NOMO-1 treated with DMSO at 0.1 percent for 48 hours (cell line): ENCODE data around the gene PRPS1L1.

Source experiments
- DNase-seq: peaks from one replicate; lab custom pipeline; 2025; ENCODE audit not compliant: unreplicated experiment; lab: John Stamatoyannopoulos, UW

The PRPS1L1 gene

GRCh38 chr7:18016547-18017444 lies 10.8 kb downstream of the PRPS1L1 start:
- no peak for DNase-seq

DNA sequence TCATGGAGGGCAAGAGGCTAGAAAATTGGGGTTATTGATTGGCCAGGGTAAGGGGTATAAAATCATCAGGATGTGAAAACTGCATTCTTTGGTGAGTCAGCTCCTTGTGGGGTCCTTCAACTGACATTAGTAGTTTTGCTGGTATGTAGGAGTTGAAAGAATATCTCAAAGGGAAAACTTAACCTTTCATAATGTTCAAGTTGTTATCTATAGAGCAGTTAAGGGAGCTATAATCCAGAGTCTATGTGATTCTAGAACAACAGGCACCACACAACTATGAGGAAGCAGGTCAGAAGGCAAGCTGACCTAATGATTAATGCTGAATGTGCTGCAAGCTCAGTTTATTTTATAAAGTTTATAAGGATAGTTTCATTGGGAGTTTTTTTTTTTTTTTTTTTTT lies 13.7 kb downstream of the PRPS1L1 start:
- no peak for DNase-seq

GRCh38 chr7:18004372-18004771 lies 23.3 kb downstream of the PRPS1L1 start:
- DNase-seq: no peak

GRCh38 chr7:18003286-18003994 lies 24.2 kb downstream of the PRPS1L1 start:
- no peak for DNase-seq

- no peak for DNase-seq
Measured at GRCh38 chr7:17998692-17999091, 29.0 kb downstream of the PRPS1L1 start.

DNA sequence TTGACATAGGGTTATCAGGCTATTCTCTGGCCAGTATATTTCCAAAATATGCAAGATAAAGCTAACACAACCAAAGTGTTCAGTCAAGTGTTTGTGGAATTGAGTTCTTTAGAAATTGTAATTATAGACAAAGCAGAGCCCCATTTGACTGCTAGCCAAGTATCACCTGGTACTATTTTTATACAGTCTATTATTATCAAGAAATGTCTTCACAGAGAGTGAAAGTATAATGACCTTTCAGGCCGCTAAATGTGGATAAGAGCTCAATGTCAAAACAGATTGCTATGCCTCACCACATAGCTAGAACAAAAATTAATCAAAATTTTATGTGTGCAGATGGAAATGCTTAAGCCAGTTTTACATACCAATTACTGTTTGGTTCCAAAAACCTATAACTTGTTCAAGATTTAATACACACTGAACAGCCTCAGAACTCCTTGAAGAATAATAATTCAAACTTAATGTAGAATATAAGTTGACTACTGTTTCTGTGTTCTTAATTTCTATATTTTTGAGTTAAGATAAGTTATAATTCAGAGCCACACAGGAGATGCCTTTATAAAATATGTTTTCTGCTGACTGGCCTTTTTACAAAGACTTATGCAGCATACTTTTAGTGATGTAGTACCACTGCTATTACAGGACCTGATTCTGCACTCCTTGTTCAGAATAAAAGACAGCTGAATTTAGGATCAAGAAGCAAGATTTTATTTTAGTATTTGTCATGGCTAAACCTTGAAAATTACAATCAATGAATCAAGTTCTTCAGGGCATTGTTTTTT lies 31.0 kb downstream of the PRPS1L1 start:
- DNase-seq: no peak

GRCh38 chr7:17996040-17996439 lies 31.6 kb downstream of the PRPS1L1 start:
- DNase-seq: no peak

DNA sequence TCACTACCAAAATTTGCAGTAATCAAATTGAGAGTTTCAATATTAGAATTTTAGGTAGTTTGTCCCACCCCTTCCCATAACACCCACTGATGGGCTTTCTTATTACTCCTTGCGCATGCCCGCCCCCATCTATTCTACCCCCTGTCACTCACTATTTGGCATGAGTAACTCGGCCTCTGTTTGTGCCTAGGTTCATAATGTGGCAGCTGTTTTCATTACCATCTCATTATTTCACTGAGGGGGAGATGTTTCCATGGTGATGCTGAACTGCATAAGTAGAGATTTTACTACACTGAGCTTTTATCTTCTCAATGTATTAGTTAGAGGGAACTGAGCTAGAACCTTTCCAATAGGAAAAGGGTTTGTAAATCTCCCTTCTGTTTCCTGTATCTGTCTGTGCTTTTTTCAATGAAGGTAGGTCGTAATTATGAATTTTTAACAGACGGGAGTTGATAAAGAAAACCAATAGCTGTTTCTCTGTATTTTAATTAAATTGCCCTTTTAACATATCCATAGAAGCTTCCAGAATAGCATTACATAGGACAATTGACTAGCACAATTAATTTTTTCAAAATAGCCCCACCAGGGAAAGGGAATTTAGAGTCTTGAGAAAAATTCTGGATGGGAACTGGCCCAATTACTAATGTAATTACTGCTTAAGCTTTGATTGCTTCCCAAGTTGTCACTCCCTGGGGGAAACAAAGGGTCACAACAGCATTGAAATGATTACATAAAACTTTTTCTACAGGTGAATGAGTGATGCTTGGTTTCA lies 33.4 kb downstream of the PRPS1L1 start:
- DNase-seq: no peak

- no peak for DNase-seq
Measured at GRCh38 chr7:17991866-17992648, 35.6 kb downstream of the PRPS1L1 start.

DNA sequence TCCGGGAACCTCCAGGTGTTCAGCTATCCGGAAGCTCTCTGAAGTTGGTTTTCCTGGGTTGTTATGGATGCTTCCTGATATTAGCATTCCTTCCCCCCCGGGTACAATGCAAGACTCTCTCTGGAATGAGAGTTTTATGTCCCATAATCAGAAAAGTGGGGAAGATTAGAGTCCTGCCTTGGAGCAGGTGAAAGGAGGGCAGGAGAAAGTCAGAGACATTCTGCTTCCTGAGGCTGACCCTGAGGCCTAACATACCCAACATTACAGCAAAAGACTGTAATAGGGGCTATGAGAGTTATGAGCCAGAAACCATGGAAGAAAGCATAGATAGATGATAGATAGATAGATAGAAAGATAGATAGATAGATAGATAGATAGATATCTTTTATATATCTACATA lies 36.9 kb downstream of the PRPS1L1 start:
- DNase-seq: no peak

DNA sequence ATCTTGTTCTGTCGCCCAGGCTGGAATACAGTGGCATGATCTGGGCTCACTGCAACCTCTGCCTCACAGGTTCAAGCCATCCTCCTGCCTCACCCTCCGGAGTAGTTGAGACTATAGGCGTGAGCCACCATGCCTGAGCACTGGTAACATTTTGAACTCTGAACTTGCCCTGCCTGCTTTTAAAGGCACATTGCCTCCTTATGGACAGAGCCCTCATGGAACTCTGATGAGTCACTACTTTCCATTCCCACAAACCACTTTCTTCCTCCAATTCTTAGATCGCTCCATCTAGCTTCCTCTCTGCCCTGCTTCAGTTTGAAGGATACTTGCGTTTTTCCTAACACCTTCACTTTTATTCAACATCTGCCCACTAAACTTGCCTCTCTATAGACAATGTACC lies 38.1 kb downstream of the PRPS1L1 start:
- DNase-seq: no peak

GRCh38 chr7:17988858-17989257 lies 38.8 kb downstream of the PRPS1L1 start:
- DNase-seq: no peak

DNA sequence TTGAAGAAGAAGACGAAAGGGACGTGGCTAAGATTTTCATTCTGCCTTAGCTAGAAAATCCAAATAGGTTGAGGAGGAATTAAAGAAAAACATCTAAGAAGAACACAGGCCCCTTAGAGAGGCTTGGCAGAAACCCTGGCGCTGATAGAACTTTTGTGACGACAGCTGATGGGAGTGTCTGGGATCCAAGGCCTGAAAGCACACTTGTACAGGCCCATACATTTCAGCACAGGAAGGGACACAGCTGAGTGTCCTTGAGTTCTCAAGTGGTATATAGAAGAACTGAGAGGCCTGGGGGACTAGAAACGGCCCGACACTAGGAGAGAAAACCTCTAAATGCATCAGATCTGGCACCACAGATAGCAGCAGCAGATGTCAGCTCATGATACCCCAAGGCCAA lies 39.5 kb downstream of the PRPS1L1 start:
- DNase-seq: no peak

DNA sequence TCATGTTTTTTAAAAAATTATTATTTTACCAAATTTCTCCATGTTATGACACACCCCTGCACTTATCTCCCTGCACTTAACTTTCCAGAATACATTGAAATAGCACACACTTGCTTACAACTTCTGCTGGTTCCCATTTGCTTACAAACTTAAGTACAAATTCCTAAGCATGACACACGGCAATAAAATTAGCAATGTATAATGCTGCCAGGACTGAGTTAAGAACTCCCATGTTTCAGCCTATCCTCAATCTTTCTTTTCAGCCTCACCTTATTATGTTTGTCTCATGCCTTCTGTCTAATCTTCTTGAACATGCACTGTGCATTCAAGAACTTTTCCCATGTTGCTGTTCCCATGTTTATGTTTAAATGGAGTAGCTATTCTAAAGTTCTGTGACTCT lies 40.8 kb downstream of the PRPS1L1 start:
- no peak for DNase-seq

DNA sequence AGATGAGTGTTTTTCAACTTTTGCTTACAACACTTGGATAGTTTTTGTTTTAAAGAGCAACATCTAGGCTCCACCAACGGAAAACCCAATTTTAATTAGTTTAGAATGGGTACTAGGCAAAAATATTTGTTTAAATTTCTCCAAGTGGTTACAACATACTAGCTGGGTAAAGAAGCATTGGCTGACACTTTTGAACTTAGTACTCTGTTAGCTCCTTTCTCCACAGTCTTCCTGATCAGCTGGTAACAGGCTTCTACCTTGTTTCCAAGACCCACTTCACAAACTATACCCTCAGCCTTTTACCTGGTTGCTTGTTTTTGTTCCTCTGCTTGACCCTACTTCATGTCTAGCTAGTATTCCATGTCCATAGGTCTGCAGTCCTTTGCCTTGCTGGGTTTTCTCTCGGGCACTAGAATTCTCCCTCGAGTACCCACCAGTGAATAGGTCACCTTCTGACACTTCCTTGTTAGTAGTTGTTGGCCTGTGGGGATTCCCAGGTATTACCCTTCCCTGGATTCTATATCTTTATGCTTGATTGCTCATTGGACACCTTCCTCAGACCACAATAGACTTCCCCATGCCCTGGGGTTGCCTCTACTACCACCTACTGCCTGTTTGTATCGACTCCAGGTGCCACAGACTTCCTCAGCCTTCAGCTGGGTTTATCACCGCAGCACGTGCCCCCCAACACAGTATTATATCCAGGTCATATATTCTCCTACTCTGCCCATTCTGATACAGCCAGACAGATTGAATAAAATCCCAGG lies 42.0 kb downstream of the PRPS1L1 start:
- no peak for DNase-seq

GRCh38 chr7:17984288-17984687 lies 43.4 kb downstream of the PRPS1L1 start:
- DNase-seq: no peak

GRCh38 chr7:17983221-17984062 lies 44.2 kb downstream of the PRPS1L1 start:
- DNase-seq: peak; percentile 40

DNA sequence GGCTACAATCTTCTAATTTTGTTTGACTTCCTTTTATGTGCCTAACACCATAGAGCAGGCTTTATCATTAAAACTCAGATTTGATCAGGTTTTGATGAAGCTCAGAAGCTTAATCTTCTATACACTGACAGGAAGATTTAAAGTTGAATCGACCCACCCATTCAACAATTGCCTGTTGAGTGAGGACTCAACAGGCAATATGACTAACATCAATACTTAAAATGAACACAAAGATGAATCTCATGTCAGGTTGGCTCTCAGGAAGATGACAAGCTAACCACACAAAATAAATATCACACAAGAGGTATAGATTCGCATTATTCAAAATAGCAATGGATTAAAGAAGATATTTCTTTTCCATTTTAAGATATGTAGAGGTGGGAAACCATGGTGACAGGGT lies 50.7 kb downstream of the PRPS1L1 start:
- DNase-seq: no peak
